ENCODE measurements around the gene MED29. TPM values are rescaled to one million over a fixed set of nuclear protein-coding genes. Genes with fewer than 3 reads are reported as not detected.

Gene MED29
- total RNA-seq, 2 experiments from 2014 or later: 28.3 to 31.3 TPM

GRCh38 chr19:39380521-39381502 lies 10.4 kb upstream of the MED29 start:
- H3K36me3 ChIP-seq (ENCODE audit: insufficient read depth, low read length): peaks cover 88% of the 10 kb centered on the region
- POLR2A ChIA-PET: no interaction called here
- 0 out of 2 replicates have a peak, but pooled peaks cover 3% of the 10 kb centered on the region for H4K20me1 ChIP-seq (ENCODE audit: insufficient read depth, low read length)
- no peak overlapping the region for H2AFZ ChIP-seq (ENCODE audit: low read length)
- no peaks in the 10 kb centered on the region for H3K9me3 ChIP-seq (ENCODE audit: low read length)
- BruUV-seq (replicated peaks): no TSS peak
- no peaks in the 10 kb centered on the region for H3K79me2 ChIP-seq (ENCODE audit: insufficient read depth, low read depth, low read length)
- no peak overlapping the region for H3K27ac ChIP-seq (ENCODE audit: low read depth, low read length, poor library complexity, severe bottlenecking)
- intact Hi-C loops (cut with micrococcal nuclease; ENCODE audit: unreplicated experiment): no loop called here
- H3K4me2 ChIP-seq (ENCODE audit: low read length): no peak overlapping the region
- TF ChIP-seq, protein P1, sequence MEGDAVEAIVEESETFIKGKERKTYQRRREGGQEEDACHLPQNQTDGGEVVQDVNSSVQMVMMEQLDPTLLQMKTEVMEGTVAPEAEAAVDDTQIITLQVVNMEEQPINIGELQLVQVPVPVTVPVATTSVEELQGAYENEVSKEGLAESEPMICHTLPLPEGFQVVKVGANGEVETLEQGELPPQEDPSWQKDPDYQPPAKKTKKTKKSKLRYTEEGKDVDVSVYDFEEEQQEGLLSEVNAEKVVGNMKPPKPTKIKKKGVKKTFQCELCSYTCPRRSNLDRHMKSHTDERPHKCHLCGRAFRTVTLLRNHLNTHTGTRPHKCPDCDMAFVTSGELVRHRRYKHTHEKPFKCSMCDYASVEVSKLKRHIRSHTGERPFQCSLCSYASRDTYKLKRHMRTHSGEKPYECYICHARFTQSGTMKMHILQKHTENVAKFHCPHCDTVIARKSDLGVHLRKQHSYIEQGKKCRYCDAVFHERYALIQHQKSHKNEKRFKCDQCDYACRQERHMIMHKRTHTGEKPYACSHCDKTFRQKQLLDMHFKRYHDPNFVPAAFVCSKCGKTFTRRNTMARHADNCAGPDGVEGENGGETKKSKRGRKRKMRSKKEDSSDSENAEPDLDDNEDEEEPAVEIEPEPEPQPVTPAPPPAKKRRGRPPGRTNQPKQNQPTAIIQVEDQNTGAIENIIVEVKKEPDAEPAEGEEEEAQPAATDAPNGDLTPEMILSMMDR (conservative IDR thresholded peaks at IDR 0.05; ENCODE audit: low read length): no peak
- TF ChIP-seq EZH2phosphoT487 (IDR thresholded peaks at IDR 0.05; ENCODE audit: borderline replicate concordance, low read depth, low read length): no peak
- no peak for DNase-seq (ENCODE audit: low spot score)
- H3K4me3 ChIP-seq (ENCODE audit: low read depth, low read length, poor library complexity, severe bottlenecking): no peak overlapping the region
- H3K9me2 ChIP-seq (ENCODE audit: insufficient read depth, low read length): no peaks in the 10 kb centered on the region
- no peaks in the 10 kb centered on the region for H3K4me1 ChIP-seq (ENCODE audit: insufficient read depth, low read length, poor library complexity, severe bottlenecking)
- CTCF ChIA-PET (ENCODE audit: unreplicated experiment): no interaction called here

DNA sequence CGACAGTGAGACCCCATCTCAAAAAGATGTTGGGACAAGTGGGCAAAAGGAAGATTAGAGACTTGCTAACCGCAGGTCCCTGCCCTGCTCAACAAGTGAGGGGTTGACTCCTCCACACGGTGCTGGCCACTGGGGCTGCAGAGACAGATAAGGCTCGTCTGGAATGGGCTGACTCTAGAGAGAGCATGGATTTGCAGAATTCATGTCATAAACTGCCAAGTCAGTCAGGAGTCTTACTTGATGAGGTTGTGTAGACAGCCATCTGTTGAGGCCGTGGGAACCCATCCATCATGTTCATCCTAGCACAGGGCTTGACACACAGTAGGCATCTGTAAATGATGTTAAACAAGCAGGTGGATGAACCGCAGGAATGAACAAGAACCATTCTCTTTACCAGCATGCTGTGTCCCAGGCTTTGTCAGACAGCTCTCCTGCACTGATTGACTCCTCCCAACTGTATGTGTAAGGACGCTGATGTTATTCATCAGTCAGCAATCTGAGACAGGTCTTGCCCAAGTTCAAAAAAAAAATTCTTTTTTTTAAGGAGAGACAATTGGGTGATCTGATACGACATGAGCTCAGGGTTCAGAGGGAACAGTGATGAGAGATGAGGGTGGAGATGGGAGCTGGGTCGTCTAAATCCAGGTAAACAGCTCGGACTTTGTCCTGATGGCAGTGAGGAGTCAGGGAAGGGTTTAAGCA lies 9.1 kb upstream of the MED29 start:
- Histone ChIP-seq H2AFZ (ENCODE audit: low read length) (no peak overlapping the region), H3K4me2 (ENCODE audit: low read length) (no peak overlapping the region), H3K4me1 (ENCODE audit: insufficient read depth, low read length, poor library complexity, severe bottlenecking) (no peaks in the 10 kb centered on the region), H3K4me3 (ENCODE audit: low read depth, low read length, poor library complexity, severe bottlenecking) (no peak overlapping the region), H3K9me3 (ENCODE audit: low read length) (no peaks in the 10 kb centered on the region), H4K20me1 (ENCODE audit: insufficient read depth, low read length) (0 out of 2 replicates have a peak, but pooled peaks cover 3% of the 10 kb centered on the region), H3K27ac (ENCODE audit: low read depth, low read length, poor library complexity, severe bottlenecking) (no peak overlapping the region), H3K9me2 (ENCODE audit: insufficient read depth, low read length) (no peaks in the 10 kb centered on the region), H3K79me2 (ENCODE audit: insufficient read depth, low read depth, low read length) (no peaks in the 10 kb centered on the region), H3K36me3 (ENCODE audit: insufficient read depth, low read length) (peaks cover 88% of the 10 kb centered on the region)
- POLR2A ChIA-PET: no interaction called here
- BruUV-seq (replicated peaks): no TSS peak
- CTCF ChIA-PET (ENCODE audit: unreplicated experiment): no interaction called here
- DNase-seq (ENCODE audit: low spot score): no peak
- TF ChIP-seq, protein P1 (conservative IDR thresholded peaks at IDR 0.05; ENCODE audit: low read length): no peak
- intact Hi-C loops (cut with micrococcal nuclease; ENCODE audit: unreplicated experiment): no loop called here
